K562 (cell line): ENCODE data around the gene KCTD13. TPM values are rescaled to one million over a fixed set of nuclear protein-coding genes. Genes with fewer than 3 reads are reported as not detected.
A peak's percentile ranks its signal among the peaks of the same experiment; 100 is the strongest.

Experiments used
- ADNP ChIP-seq: fragments of 200-800 bp; sonication (Bioruptor generic); IDR thresholded peaks from 2 replicates; pipeline ENCODE4 v1.6.1; 2016; ENCODE audit warnings: missing genetic modification characterization, missing compliant biosample characterization
- CBX3 ChIP-seq, 2 experiments: IDR thresholded peaks; 1 replicate in 1 of 2; 2 replicates in 1 of 2; pipeline ENCODE4 v1.6.1; 2012; ENCODE audit warnings: inconsistent platforms in 2 of 2, low read length in 2 of 2, borderline replicate concordance in 1 of 2, control low read depth in 1 of 2
- ELF4 ChIP-seq: fragments of 450-650 bp; formaldehyde crosslinking; IDR thresholded peaks from 2 replicates; pipeline ENCODE4 v1.4.0; 2022; ENCODE audit warnings: missing genetic modification characterization
- ELK1 ChIP-seq: sonication (generic); formaldehyde crosslinking; IDR thresholded peaks from 2 replicates; pipeline ENCODE4 v1.8.1; 2022; ENCODE audit warnings: missing genetic modification reagents
- FOS ChIP-seq: IDR thresholded peaks from 3 replicates; pipeline ENCODE4 v1.6.1; 2011; ENCODE audit not compliant: insufficient read length; ENCODE audit errors: extremely low read depth
- FOSL1 ChIP-seq: fragments of 200-800 bp; sonication (Bioruptor generic); conservative IDR thresholded peaks from 2 replicates; pipeline ENCODE4 v1.6.1; 2016; ENCODE audit warnings: missing genetic modification characterization, missing compliant biosample characterization
- GATA2 ChIP-seq: sonication (generic); formaldehyde crosslinking; IDR thresholded peaks from 2 replicates; pipeline ENCODE4 v1.4.0; 2020; ENCODE audit warnings: mild to moderate bottlenecking, missing genetic modification reagents
- GTF2E2 ChIP-seq: fragments of 200-800 bp; sonication (Bioruptor generic); IDR thresholded peaks from 2 replicates; pipeline ENCODE4 v1.6.1; 2016; ENCODE audit warnings: missing genetic modification characterization, missing compliant biosample characterization
- HINFP ChIP-seq: fragments of 450-650 bp; conservative IDR thresholded peaks from 2 replicates; pipeline ENCODE4 v1.6.1; 2016; ENCODE audit warnings: missing genetic modification characterization, low read depth, mild to moderate bottlenecking, control low read depth, missing compliant biosample characterization
- JUN ChIP-seq, 2 experiments: sonication (generic) in 1 of 2; formaldehyde crosslinking in 1 of 2; IDR thresholded peaks; 2 replicates each; pipeline versions ENCODE4 v1.6.1 to v1.8.0; 2012 to 2022; ENCODE audit warnings: borderline replicate concordance in 2 of 2, mild to moderate bottlenecking in 2 of 2, improper control_type of control experiment in 1 of 2, low read depth in 1 of 2, low read length in 1 of 2, missing genetic modification reagents in 1 of 2
- KDM4B ChIP-seq, 2 experiments: fragments of 450-650 bp in 1 of 2; sonication (generic) in 1 of 2; IDR thresholded peaks; 2 replicates each; pipeline ENCODE4 v1.6.1; 2016 to 2017; ENCODE audit warnings: borderline replicate concordance in 2 of 2, antibody characterized with exemption in 1 of 2, low read depth in 1 of 2, mild to moderate bottlenecking in 1 of 2
- L3MBTL2 ChIP-seq: fragments of 450-650 bp; IDR thresholded peaks from 2 replicates; pipeline ENCODE4 v1.6.1; 2016; ENCODE audit warnings: mild to moderate bottlenecking, moderate library complexity
- MEIS2 ChIP-seq: fragments of 450-650 bp; IDR thresholded peaks from 2 replicates; pipeline ENCODE4 v1.6.1; 2014; ENCODE audit warnings: mild to moderate bottlenecking; ENCODE audit not compliant: partially characterized antibody
- NBN ChIP-seq: fragments of 450-650 bp; IDR thresholded peaks from 2 replicates; pipeline ENCODE4 v1.6.1; 2016; ENCODE audit warnings: low read depth, mild to moderate bottlenecking
- NFE2 ChIP-seq: IDR thresholded peaks from 2 replicates; pipeline ENCODE4 v1.6.1; 2014; ENCODE audit warnings: antibody characterized with exemption, low read depth
- PPARD ChIP-seq: fragments of 250-450 bp; sonication (Bioruptor Pico); IDR thresholded peaks from 2 replicates; pipeline ENCODE4 v1.8.0; 2022; ENCODE audit warnings: inconsistent platforms, mild to moderate bottlenecking, moderate library complexity
- SP1 ChIP-seq: sonication (generic); formaldehyde crosslinking; IDR thresholded peaks from 2 replicates; pipeline ENCODE4 v1.8.1; 2022; ENCODE audit warnings: mild to moderate bottlenecking, missing genetic modification reagents
- TEAD1 ChIP-seq, 2 experiments: fragments of 450-650 bp in 1 of 2; sonication (generic) in 1 of 2; formaldehyde crosslinking; IDR thresholded peaks; 2 replicates each; pipeline versions ENCODE4 v1.4.0 to v1.8.0; 2020 to 2022; ENCODE audit warnings: mild to moderate bottlenecking in 2 of 2, missing genetic modification reagents in 1 of 2
- TEAD4 ChIP-seq, 2 experiments: sonication (generic) in 1 of 2; formaldehyde crosslinking in 1 of 2; IDR thresholded peaks; 2 replicates each; pipeline versions ENCODE4 v1.6.1 to v1.8.0; 2012 to 2022; ENCODE audit warnings: borderline replicate concordance in 1 of 2, inconsistent platforms in 1 of 2, low read length in 1 of 2, mild to moderate bottlenecking in 1 of 2, missing genetic modification reagents in 1 of 2
- THRAP3 ChIP-seq: fragments of 450-650 bp; IDR thresholded peaks from 2 replicates; pipeline ENCODE4 v1.6.1; 2016; ENCODE audit warnings: mild to moderate bottlenecking, inconsistent platforms, borderline replicate concordance
- YY1 ChIP-seq, 3 experiments: IDR thresholded peaks; 2 replicates each; pipeline ENCODE4 v1.6.1; 2011; ENCODE audit warnings: low read length in 2 of 3, mild to moderate bottlenecking in 2 of 3, moderate library complexity in 2 of 3, borderline replicate concordance in 1 of 3, control low read depth in 1 of 3, low read depth in 1 of 3; ENCODE audit not compliant: insufficient read depth in 3 of 3, insufficient replicate concordance in 2 of 3, control insufficient read depth in 1 of 3, insufficient read length in 1 of 3; ENCODE audit errors: extremely low read depth in 1 of 3
- ZBED1 ChIP-seq: IDR thresholded peaks from 2 replicates; pipeline ENCODE4 v1.6.1; 2014
- ZNF766 ChIP-seq: fragments of 200-800 bp; sonication (Bioruptor generic); conservative IDR thresholded peaks from 2 replicates; pipeline ENCODE4 v1.6.1; 2016; ENCODE audit warnings: missing genetic modification characterization, missing compliant biosample characterization
- polyA plus RNA-seq, 8 experiments: library from polyadenylated mRNA; depleted of rRNA in 4 of 8; stranded (reverse) in 5 of 8; unstranded in 3 of 8; fragments of >200 nt; fragmentation: Nextera tagmentation in 2 of 8; fragmentation: Illumina TruSeq in 1 of 8; extraction: Ambion mirVana in 2 of 8; extraction: Trizol in 1 of 8; gene quantifications; 2 replicates each; pipeline versions ENCODE4 v1.2.1 to v1.2.3, GENCODE V29; 2011 to 2014; ENCODE audit warnings: inconsistent platforms in 1 of 8, missing spikeins in 1 of 8
- total RNA-seq, 7 experiments: library from RNA; depleted of rRNA in 6 of 7; stranded (reverse); fragments of >200 nt in 6 of 7; fragmentation: Illumina TruSeq in 2 of 7; extraction: Trizol in 2 of 7; gene quantifications; 2 replicates each; pipeline versions ENCODE4 v1.2.1 to v1.2.3, GENCODE V29; 2011 to 2021; ENCODE audit warnings: low replicate concordance in 1 of 7

Gene KCTD13
- total and polyA plus RNA-seq, 9 of the 15 experiments (the other 6 are each of a cell fraction or from before 2014, with no cell fraction given), result 1.0 to 20.6 (median 9.8) TPM

GRCh38 chr16:29943846-29944799, 18.1 kb upstream of the KCTD13 start (continued):
- TF ChIP-seq FOS (peak; percentile 17), ELK1 (CRISPR knock-in tag) (no peak), ZNF766 (peak; percentile 84), GTF2E2 (tag) (0 out of 2 replicates have a peak, but pooled peaks have one; percentile 59), MEIS2 (peak; percentile 24), NFE2 (peak; percentile 39), L3MBTL2 (peak; percentile 30; the same call in 1 of the 2 replicates), TEAD1 (CRISPR knock-in tag; IDR thresholded peaks at IDR 0.05) (peak in 1 of 2 experiments; percentile 76; a peak in 1 of 4 replicates), SP1 (CRISPR knock-in tag) (peak; percentile 48; the same call in 1 of the 2 replicates), GATA2 (CRISPR knock-in tag) (no peak), CBX3 (IDR thresholded peaks at IDR 0.05; ENCODE audit: borderline replicate concordance in 1 of 2, low read length in 2 of 2) (0 out of 3 replicates have a peak, but pooled peaks of 1 of the 2 experiments have one; percentile 43), PPARD (no peak), ZBED1 (no peak), ADNP (peak; percentile 84), KDM4B (IDR thresholded peaks at IDR 0.05; ENCODE audit: borderline replicate concordance in 2 of 2, low read depth in 1 of 2) (0 out of 4 replicates have a peak, but pooled peaks of 1 of the 2 experiments have one; percentile 41), FOSL1 (tag) (peak; percentile 94), THRAP3 (no peak), JUN (IDR thresholded peaks at IDR 0.05; ENCODE audit: borderline replicate concordance, low read depth, low read length) (peak; percentile 51; the same call in 1 of the 2 replicates), JUN (CRISPR knock-in tag; IDR thresholded peaks at IDR 0.05; ENCODE audit: borderline replicate concordance) (no peak), ELF4 (peak; percentile 71; the same call in 1 of the 2 replicates), YY1 (IDR thresholded peaks at IDR 0.05; ENCODE audit: borderline replicate concordance in 1 of 3, control insufficient read depth in 1 of 3, extremely low read depth in 1 of 3, insufficient read depth in 3 of 3, insufficient read length in 1 of 3, insufficient replicate concordance in 2 of 3, low read depth in 1 of 3, low read length in 2 of 3) (no peak), HINFP (tag) (no peak), NBN (peak; percentile 12; the same call in 1 of the 2 replicates), TEAD4 (IDR thresholded peaks at IDR 0.05; ENCODE audit: low read length) (peak; percentile 67), TEAD4 (CRISPR knock-in tag; IDR thresholded peaks at IDR 0.05; ENCODE audit: borderline replicate concordance) (no peak)
